ENCODE measurements around the gene GEMIN7.

DNA sequence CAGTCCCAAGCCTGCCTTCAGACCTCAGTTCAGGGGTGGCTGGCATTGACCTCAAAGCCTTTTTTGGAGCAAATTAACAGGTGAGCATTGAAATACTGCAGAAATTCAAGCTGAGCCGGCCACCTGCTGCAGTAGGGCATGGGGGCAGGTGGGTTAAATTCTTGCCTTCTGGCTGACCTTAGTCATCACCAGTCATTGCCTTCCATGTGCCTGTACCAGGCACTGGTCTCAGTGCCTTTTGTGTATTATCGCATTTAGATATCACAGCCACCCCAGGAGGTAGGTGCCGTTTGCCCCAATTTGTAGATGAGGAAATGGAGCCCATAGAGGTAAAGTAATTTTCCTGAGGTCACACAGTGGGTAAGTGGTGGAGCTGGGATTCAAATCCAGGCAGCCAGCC, 21.1 kb downstream of the GEMIN7 start:
- TF ChIP-seq, protein P1, sequence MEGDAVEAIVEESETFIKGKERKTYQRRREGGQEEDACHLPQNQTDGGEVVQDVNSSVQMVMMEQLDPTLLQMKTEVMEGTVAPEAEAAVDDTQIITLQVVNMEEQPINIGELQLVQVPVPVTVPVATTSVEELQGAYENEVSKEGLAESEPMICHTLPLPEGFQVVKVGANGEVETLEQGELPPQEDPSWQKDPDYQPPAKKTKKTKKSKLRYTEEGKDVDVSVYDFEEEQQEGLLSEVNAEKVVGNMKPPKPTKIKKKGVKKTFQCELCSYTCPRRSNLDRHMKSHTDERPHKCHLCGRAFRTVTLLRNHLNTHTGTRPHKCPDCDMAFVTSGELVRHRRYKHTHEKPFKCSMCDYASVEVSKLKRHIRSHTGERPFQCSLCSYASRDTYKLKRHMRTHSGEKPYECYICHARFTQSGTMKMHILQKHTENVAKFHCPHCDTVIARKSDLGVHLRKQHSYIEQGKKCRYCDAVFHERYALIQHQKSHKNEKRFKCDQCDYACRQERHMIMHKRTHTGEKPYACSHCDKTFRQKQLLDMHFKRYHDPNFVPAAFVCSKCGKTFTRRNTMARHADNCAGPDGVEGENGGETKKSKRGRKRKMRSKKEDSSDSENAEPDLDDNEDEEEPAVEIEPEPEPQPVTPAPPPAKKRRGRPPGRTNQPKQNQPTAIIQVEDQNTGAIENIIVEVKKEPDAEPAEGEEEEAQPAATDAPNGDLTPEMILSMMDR (IDR thresholded peaks at IDR 0.05) = no peak
- no peak for TF ChIP-seq POLR2A (IDR thresholded peaks at IDR 0.05)

Measured in heart left ventricle (tissue), 13 donors.